Measurements from ENCODE around the gene SPINK1. TPM values are rescaled to one million over a fixed set of nuclear protein-coding genes. Genes with fewer than 3 reads are reported as not detected.
A peak's percentile ranks its signal among the peaks of the same experiment; 100 is the strongest.

SPINK1 gene
- total and polyA plus RNA-seq, 2 of the 13 experiments (the other 11 are each of a cell fraction or from before 2014, with no cell fraction given): 14.7 to 17.1 TPM

- TF ChIP-seq ELK4 (CRISPR knock-in tag; IDR thresholded peaks at IDR 0.05; ENCODE audit: borderline replicate concordance): no peak
- 0 out of 2 replicates have a peak, but pooled peaks have one; percentile 68 for TF ChIP-seq CCDC6 (CRISPR knock-in tag; IDR thresholded peaks at IDR 0.05)
- no peak for TF ChIP-seq TFDP1 (CRISPR knock-in tag; IDR thresholded peaks at IDR 0.05; ENCODE audit: borderline replicate concordance)
- TF ChIP-seq, protein P1, sequence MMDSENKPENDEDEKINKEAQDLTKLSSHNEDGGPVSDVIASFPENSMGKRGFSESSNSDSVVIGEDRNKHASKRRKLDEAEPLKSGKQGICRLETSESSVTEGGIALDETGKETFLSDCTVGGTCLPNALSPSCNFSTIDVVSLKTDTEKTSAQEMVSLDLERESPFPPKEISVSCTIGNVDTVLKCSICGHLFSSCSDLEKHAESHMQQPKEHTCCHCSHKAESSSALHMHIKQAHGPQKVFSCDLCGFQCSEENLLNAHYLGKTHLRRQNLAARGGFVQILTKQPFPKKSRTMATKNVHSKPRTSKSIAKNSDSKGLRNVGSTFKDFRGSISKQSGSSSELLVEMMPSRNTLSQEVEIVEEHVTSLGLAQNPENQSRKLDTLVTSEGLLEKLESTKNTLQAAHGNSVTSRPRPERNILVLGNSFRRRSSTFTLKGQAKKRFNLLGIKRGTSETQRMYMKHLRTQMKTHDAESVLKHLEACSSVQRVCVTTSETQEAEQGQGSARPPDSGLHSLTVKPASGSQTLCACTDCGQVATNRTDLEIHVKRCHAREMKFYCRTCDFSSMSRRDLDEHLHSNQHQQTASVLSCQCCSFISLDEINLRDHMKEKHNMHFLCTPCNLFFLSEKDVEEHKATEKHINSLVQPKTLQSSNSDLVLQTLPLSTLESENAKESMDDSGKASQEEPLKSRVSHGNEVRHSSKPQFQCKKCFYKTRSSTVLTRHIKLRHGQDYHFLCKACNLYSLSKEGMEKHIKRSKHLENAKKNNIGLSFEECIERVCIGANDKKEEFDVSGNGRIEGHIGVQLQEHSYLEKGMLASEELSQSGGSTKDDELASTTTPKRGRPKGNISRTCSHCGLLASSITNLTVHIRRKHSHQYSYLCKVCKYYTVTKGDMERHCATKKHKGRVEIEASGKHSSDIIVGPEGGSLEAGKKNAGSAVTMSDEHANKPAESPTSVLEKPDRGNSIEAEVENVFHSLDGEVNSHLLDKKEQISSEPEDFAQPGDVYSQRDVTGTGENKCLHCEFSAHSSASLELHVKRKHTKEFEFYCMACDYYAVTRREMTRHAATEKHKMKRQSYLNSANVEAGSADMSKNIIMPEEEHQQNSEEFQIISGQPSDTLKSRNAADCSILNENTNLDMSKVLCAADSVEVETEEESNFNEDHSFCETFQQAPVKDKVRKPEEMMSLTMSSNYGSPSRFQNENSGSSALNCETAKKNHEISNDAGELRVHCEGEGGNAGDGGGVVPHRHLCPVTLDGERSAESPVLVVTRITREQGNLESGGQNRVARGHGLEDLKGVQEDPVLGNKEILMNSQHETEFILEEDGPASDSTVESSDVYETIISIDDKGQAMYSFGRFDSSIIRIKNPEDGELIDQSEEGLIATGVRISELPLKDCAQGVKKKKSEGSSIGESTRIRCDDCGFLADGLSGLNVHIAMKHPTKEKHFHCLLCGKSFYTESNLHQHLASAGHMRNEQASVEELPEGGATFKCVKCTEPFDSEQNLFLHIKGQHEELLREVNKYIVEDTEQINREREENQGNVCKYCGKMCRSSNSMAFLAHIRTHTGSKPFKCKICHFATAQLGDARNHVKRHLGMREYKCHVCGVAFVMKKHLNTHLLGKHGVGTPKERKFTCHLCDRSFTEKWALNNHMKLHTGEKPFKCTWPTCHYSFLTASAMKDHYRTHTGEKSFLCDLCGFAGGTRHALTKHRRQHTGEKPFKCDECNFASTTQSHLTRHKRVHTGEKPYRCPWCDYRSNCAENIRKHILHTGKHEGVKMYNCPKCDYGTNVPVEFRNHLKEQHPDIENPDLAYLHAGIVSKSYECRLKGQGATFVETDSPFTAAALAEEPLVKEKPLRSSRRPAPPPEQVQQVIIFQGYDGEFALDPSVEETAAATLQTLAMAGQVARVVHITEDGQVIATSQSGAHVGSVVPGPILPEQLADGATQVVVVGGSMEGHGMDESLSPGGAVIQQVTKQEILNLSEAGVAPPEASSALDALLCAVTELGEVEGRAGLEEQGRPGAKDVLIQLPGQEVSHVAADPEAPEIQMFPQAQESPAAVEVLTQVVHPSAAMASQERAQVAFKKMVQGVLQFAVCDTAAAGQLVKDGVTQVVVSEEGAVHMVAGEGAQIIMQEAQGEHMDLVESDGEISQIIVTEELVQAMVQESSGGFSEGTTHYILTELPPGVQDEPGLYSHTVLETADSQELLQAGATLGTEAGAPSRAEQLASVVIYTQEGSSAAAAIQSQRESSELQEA (CRISPR knock-in tag; IDR thresholded peaks at IDR 0.05; ENCODE audit: not compliant biosample characterization): no peak
- TF ChIP-seq MBD4 (IDR thresholded peaks at IDR 0.05; ENCODE audit: borderline replicate concordance, low read length): peak; percentile 100
- TF ChIP-seq ZNF235 (CRISPR knock-in tag; IDR thresholded peaks at IDR 0.05; ENCODE audit: borderline replicate concordance): no peak
- TF ChIP-seq, protein P2, sequence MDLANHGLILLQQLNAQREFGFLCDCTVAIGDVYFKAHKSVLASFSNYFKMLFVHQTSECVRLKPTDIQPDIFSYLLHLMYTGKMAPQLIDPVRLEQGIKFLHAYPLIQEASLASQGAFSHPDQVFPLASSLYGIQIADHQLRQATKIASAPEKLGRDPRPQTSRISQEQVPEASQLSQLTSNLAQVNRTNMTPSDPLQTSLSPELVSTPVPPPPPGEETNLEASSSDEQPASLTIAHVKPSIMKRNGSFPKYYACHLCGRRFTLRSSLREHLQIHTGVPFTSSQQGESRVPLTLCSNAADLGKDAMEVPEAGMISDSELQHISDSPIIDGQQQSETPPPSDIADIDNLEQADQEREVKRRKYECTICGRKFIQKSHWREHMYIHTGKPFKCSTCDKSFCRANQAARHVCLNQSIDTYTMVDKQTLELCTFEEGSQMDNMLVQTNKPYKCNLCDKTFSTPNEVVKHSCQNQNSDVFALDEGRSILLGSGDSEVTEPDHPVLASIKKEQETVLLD (CRISPR knock-in tag; IDR thresholded peaks at IDR 0.05; ENCODE audit: low read depth): 0 out of 2 replicates have a peak, but pooled peaks have one; percentile 51
- TF ChIP-seq, protein P3, sequence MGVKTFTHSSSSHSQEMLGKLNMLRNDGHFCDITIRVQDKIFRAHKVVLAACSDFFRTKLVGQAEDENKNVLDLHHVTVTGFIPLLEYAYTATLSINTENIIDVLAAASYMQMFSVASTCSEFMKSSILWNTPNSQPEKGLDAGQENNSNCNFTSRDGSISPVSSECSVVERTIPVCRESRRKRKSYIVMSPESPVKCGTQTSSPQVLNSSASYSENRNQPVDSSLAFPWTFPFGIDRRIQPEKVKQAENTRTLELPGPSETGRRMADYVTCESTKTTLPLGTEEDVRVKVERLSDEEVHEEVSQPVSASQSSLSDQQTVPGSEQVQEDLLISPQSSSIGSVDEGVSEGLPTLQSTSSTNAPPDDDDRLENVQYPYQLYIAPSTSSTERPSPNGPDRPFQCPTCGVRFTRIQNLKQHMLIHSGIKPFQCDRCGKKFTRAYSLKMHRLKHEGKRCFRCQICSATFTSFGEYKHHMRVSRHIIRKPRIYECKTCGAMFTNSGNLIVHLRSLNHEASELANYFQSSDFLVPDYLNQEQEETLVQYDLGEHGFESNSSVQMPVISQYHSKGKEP (CRISPR knock-in tag; IDR thresholded peaks at IDR 0.05): 0 out of 2 replicates have a peak, but pooled peaks have one; percentile 50
- peak; percentile 72; the same call in 1 of the 2 replicates for TF ChIP-seq RFXANK (CRISPR knock-in tag; IDR thresholded peaks at IDR 0.05)
- peak; percentile 91; the same call in 1 of the 2 replicates for TF ChIP-seq ZNF816 (CRISPR knock-in tag; IDR thresholded peaks at IDR 0.05; ENCODE audit: borderline replicate concordance)
- no peak for TF ChIP-seq MAFG (CRISPR knock-in tag; IDR thresholded peaks at IDR 0.05)
- TF ChIP-seq, protein P4, sequence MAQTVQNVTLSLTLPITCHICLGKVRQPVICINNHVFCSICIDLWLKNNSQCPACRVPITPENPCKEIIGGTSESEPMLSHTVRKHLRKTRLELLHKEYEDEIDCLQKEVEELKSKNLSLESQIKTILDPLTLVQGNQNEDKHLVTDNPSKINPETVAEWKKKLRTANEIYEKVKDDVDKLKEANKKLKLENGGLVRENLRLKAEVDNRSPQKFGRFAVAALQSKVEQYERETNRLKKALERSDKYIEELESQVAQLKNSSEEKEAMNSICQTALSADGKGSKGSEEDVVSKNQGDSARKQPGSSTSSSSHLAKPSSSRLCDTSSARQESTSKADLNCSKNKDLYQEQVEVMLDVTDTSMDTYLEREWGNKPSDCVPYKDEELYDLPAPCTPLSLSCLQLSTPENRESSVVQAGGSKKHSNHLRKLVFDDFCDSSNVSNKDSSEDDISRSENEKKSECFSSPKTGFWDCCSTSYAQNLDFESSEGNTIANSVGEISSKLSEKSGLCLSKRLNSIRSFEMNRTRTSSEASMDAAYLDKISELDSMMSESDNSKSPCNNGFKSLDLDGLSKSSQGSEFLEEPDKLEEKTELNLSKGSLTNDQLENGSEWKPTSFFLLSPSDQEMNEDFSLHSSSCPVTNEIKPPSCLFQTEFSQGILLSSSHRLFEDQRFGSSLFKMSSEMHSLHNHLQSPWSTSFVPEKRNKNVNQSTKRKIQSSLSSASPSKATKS (CRISPR knock-in tag; IDR thresholded peaks at IDR 0.05): peak; percentile 46; the same call in 1 of the 2 replicates
- TF ChIP-seq ZNF678 (CRISPR knock-in tag; IDR thresholded peaks at IDR 0.05): no peak
Measured at GRCh38 chr5:147835386-147835798, 3.9 kb upstream of the SPINK1 start (continued).

Measured in HepG2 (cell line).